H9 (cell line): ENCODE results near the gene GALNT7. TPM values are rescaled to one million over a fixed set of nuclear protein-coding genes. Genes with fewer than 3 reads are reported as not detected.

ENCODE experiments used
- DNase-seq: peaks from one replicate; pipeline ENCODE4 v3.0.0-alpha.2; 2017
- H2AFZ ChIP-seq: one replicate; pipeline ENCODE4 v1.6.1; 2013; ENCODE audit warnings: mild to moderate bottlenecking, low read length, control low read depth, moderate library complexity
- H2AK5ac ChIP-seq: 2 replicates; pipeline ENCODE4 v1.6.1; 2013; ENCODE audit warnings: low read length, control low read depth, mixed read lengths; ENCODE audit not compliant: insufficient read length
- H2BK120ac ChIP-seq: one replicate; pipeline ENCODE4 v1.6.1; 2013; ENCODE audit warnings: low read depth, mild to moderate bottlenecking, low read length, control low read depth, inconsistent platforms; ENCODE audit not compliant: poor library complexity, severe bottlenecking
- H2BK12ac ChIP-seq: 2 replicates; pipeline ENCODE4 v1.6.1; 2013; ENCODE audit warnings: low read length, control low read depth, mixed read lengths, low read depth; ENCODE audit not compliant: insufficient read length
- H2BK15ac ChIP-seq: 2 replicates; pipeline ENCODE4 v1.6.1; 2013; ENCODE audit warnings: low read depth, low read length, control low read depth
- H2BK20ac ChIP-seq: one replicate; pipeline ENCODE4 v1.6.1; 2013; ENCODE audit warnings: low read depth, mild to moderate bottlenecking, low read length, control low read depth, inconsistent platforms; ENCODE audit not compliant: poor library complexity, severe bottlenecking
- H2BK5ac ChIP-seq: 2 replicates; pipeline ENCODE4 v1.6.1; 2013; ENCODE audit warnings: low read length, control low read depth, mixed read lengths; ENCODE audit not compliant: insufficient read length
- H3K14ac ChIP-seq: 2 replicates; pipeline ENCODE4 v1.6.1; 2013; ENCODE audit warnings: low read length, control low read depth; ENCODE audit not compliant: insufficient read depth
- H3K18ac ChIP-seq: 2 replicates; pipeline ENCODE4 v1.6.1; 2013; ENCODE audit warnings: low read depth, mild to moderate bottlenecking, mixed read lengths, low read length, control low read depth; ENCODE audit not compliant: insufficient read length
- H3K23ac ChIP-seq: 2 replicates; pipeline ENCODE4 v1.6.1; 2013; ENCODE audit warnings: low read length, control low read depth, mixed read lengths, low read depth; ENCODE audit not compliant: insufficient read length
- H3K23me2 ChIP-seq: 2 replicates; pipeline ENCODE4 v1.6.1; 2013; ENCODE audit warnings: low read depth, mild to moderate bottlenecking, mixed read lengths, low read length, control low read depth; ENCODE audit not compliant: insufficient read length, poor library complexity, severe bottlenecking
- H3K27ac ChIP-seq: 2 replicates; pipeline ENCODE4 v1.5.1; 2013; ENCODE audit warnings: low read length, control low read depth, mixed read lengths, low read depth; ENCODE audit not compliant: insufficient read length
- H3K27me3 ChIP-seq: 2 replicates; pipeline ENCODE4 v1.6.1; 2013; ENCODE audit warnings: low read length, control low read depth, inconsistent platforms; ENCODE audit not compliant: insufficient read depth
- H3K4ac ChIP-seq: 2 replicates; pipeline ENCODE4 v1.6.1; 2013; ENCODE audit warnings: low read depth, mild to moderate bottlenecking, control low read depth, inconsistent platforms, low read length, moderate library complexity
- H3K4me1 ChIP-seq: 2 replicates; pipeline ENCODE4 v1.6.1; 2013; ENCODE audit warnings: low read length, control low read depth, inconsistent platforms; ENCODE audit not compliant: insufficient read depth
- H3K4me2 ChIP-seq: 2 replicates; pipeline ENCODE4 v1.6.1; 2013; ENCODE audit warnings: low read length, control low read depth, mixed read lengths; ENCODE audit not compliant: insufficient read length, insufficient read depth
- H3K56ac ChIP-seq: 2 replicates; pipeline ENCODE4 v1.6.1; 2013; ENCODE audit warnings: low read depth, mild to moderate bottlenecking, mixed read lengths, low read length, control low read depth; ENCODE audit not compliant: insufficient read length
- H3K79me1 ChIP-seq: 2 replicates; pipeline ENCODE4 v1.6.1; 2013; ENCODE audit warnings: low read depth, mild to moderate bottlenecking, moderate library complexity, low read length, control low read depth, inconsistent platforms; ENCODE audit not compliant: insufficient read depth, poor library complexity, severe bottlenecking
- H3K79me2 ChIP-seq: 2 replicates; pipeline ENCODE4 v1.6.1; 2013; ENCODE audit warnings: low read length, control low read depth, inconsistent platforms; ENCODE audit not compliant: insufficient read depth
- H3K9ac ChIP-seq: 2 replicates; pipeline ENCODE4 v1.6.1; 2013; ENCODE audit warnings: low read length, control low read depth, mixed read lengths; ENCODE audit not compliant: insufficient read length; ENCODE audit errors: extremely low read depth
- H3K9me3 ChIP-seq: one replicate; pipeline ENCODE4 v1.6.1; 2013; ENCODE audit warnings: low read depth, low read length, inconsistent platforms; ENCODE audit not compliant: control insufficient read depth
- H3T11ph ChIP-seq: one replicate; pipeline ENCODE4 v1.6.1; 2013; ENCODE audit warnings: mild to moderate bottlenecking, low read length, control low read depth, inconsistent platforms
- H4K20me1 ChIP-seq: one replicate; pipeline ENCODE4 v1.6.1; 2013; ENCODE audit not compliant: control insufficient read depth, insufficient read length, insufficient read depth
- H4K5ac ChIP-seq: 2 replicates; pipeline ENCODE4 v1.6.1; 2013; ENCODE audit warnings: low read depth, mild to moderate bottlenecking, mixed read lengths, low read length, control low read depth; ENCODE audit not compliant: insufficient read length
- H4K8ac ChIP-seq: replicated peaks from 2 replicates; pipeline ENCODE4 v1.6.1; 2013; ENCODE audit warnings: low read length, control low read depth, mixed read lengths, low read depth; ENCODE audit not compliant: insufficient read length
- H4K91ac ChIP-seq: 2 replicates; pipeline ENCODE4 v1.6.1; 2013; ENCODE audit warnings: low read depth, mild to moderate bottlenecking, moderate library complexity, mixed read lengths, low read length, control low read depth; ENCODE audit not compliant: insufficient read length
- H3K27ac Mint-ChIP-seq, 3 experiments: 2 replicates in 2 of 3; 3 replicates in 1 of 3; pipeline ENCODE4 v1.8.0; 2020 to 2021; ENCODE audit warnings: mixed read lengths in 3 of 3, mild to moderate bottlenecking in 1 of 3, moderate library complexity in 1 of 3
- H3K27me3 Mint-ChIP-seq: 2 replicates; pipeline ENCODE4 v1.8.0; 2021; ENCODE audit warnings: low read depth, mild to moderate bottlenecking, moderate library complexity, mixed read lengths
- H3K36me3 Mint-ChIP-seq, 3 experiments: 2 replicates in 2 of 3; 3 replicates in 1 of 3; pipeline ENCODE4 v1.8.0; 2020 to 2021; ENCODE audit warnings: low read depth in 3 of 3, mixed read lengths in 3 of 3; ENCODE audit not compliant: insufficient read depth in 1 of 3
- H3K4me1 Mint-ChIP-seq, 2 experiments: 2 replicates each; pipeline ENCODE4 v1.8.0; 2020; ENCODE audit warnings: mixed read lengths in 2 of 2
- H3K4me3 Mint-ChIP-seq, 2 experiments: 2 replicates in 1 of 2; 3 replicates in 1 of 2; pipeline ENCODE4 v1.8.0; 2020 to 2021; ENCODE audit warnings: mild to moderate bottlenecking in 2 of 2, mixed read lengths in 2 of 2, moderate library complexity in 1 of 2
- H3K9me3 Mint-ChIP-seq, 2 experiments: 2 replicates in 1 of 2; 3 replicates in 1 of 2; pipeline ENCODE4 v1.8.0; 2020; ENCODE audit warnings: mild to moderate bottlenecking in 2 of 2, mixed read lengths in 2 of 2, moderate library complexity in 1 of 2
- WGBS: extraction: QIAGEN DNeasy Blood & Tissue Kit; methylation state at CpG from one replicate; pipeline ENCODE4 v1.1.7; 2013; ENCODE audit warnings: missing lambda C conversion rate, low lambda C conversion rate, mixed read lengths; ENCODE audit not compliant: insufficient read length; ENCODE audit errors: extremely low coverage; 5-methylcytosine and 5-hydroxymethylcytosine counted together
- total RNA-seq: library from RNA; stranded (reverse); gene quantifications from 2 replicates; pipeline ENCODE4 v1.2.1, GENCODE V29; 2021
- TF ChIP-seq, protein P1 (sequence below): fragments of 200-600 bp; sonication (generic); conservative IDR thresholded peaks from 3 replicates; pipeline ENCODE4 v1.8.0; 2021; ENCODE audit warnings: antibody characterized with exemption, mild to moderate bottlenecking

Gene GALNT7
- total RNA-seq, 1 experiment from 2014 or later, result 57.3 TPM

GRCh38 chr4:173226401-173226888 is 57.8 kb downstream of the GALNT7 start:
- TF ChIP-seq, protein P1, sequence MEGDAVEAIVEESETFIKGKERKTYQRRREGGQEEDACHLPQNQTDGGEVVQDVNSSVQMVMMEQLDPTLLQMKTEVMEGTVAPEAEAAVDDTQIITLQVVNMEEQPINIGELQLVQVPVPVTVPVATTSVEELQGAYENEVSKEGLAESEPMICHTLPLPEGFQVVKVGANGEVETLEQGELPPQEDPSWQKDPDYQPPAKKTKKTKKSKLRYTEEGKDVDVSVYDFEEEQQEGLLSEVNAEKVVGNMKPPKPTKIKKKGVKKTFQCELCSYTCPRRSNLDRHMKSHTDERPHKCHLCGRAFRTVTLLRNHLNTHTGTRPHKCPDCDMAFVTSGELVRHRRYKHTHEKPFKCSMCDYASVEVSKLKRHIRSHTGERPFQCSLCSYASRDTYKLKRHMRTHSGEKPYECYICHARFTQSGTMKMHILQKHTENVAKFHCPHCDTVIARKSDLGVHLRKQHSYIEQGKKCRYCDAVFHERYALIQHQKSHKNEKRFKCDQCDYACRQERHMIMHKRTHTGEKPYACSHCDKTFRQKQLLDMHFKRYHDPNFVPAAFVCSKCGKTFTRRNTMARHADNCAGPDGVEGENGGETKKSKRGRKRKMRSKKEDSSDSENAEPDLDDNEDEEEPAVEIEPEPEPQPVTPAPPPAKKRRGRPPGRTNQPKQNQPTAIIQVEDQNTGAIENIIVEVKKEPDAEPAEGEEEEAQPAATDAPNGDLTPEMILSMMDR, result no peak
- H2BK12ac ChIP-seq, result no peak overlapping the region
- no peaks in the 10 kb centered on the region for H3K9me3 Mint-ChIP-seq
- H3K23me2 ChIP-seq, result no peaks in the 10 kb centered on the region
- H3T11ph ChIP-seq, result no peak overlapping the region
- no peak overlapping the region for H3K4ac ChIP-seq
- H4K20me1 ChIP-seq, result no peaks in the 10 kb centered on the region
- H3K79me1 ChIP-seq, result peaks cover 3% of the 10 kb centered on the region
- no peak overlapping the region for H2BK15ac ChIP-seq
- H4K5ac ChIP-seq, result no peak overlapping the region
- no peak for DNase-seq
- WGBS, result no CpG with 5 or more reads among the region's 4 CpGs
- no peak overlapping the region for H2AFZ ChIP-seq
- no peak overlapping the region for H3K23ac ChIP-seq
- no peak overlapping the region for H2AK5ac ChIP-seq
- H3K27me3 ChIP-seq, result no peaks in the 10 kb centered on the region
- H3K4me1 Mint-ChIP-seq, result peaks cover 26 to 36% of the 10 kb centered on the region in 2 experiments
- H3K4me1 ChIP-seq, result peaks cover 3% of the 10 kb centered on the region; the same call in 1 of the 2 replicates
- H2BK120ac ChIP-seq, result no peak overlapping the region
- no peak overlapping the region for H2BK5ac ChIP-seq
- H4K8ac ChIP-seq, result no peak overlapping the region
- no peaks in the 10 kb centered on the region for H3K27me3 Mint-ChIP-seq
- no peak overlapping the region for H3K9ac ChIP-seq
- H3K36me3 Mint-ChIP-seq, result peaks cover 6 to 15% (median 8%) of the 10 kb centered on the region in 3 experiments; a peak in 6 of 7 replicates
- H3K27ac Mint-ChIP-seq, result peak overlapping the region; percentile 47 to 91 (median 71); a peak in 6 of 7 replicates
- no peak overlapping the region for H3K4me3 Mint-ChIP-seq
- H3K9me3 ChIP-seq, result no peaks in the 10 kb centered on the region
- no peak overlapping the region for H3K27ac ChIP-seq
- H3K79me2 ChIP-seq, result peaks cover 13% of the 10 kb centered on the region; the same call in 1 of the 2 replicates
- no peak overlapping the region for H3K18ac ChIP-seq
- H3K56ac ChIP-seq, result no peak overlapping the region
- no peak overlapping the region for H3K14ac ChIP-seq
- no peak overlapping the region for H4K91ac ChIP-seq
- no peak overlapping the region for H3K4me2 ChIP-seq
- no peak overlapping the region for H2BK20ac ChIP-seq
